Fibroblast of lung (primary cell): ENCODE data around the gene SLC37A1.

Experiments
- CTCF ChIP-seq, 2 donors: IDR thresholded peaks in 1 of 2; conservative IDR thresholded peaks in 1 of 2; 1 replicate in 1 of 2; 2 replicates in 1 of 2; pipeline ENCODE4 v1.5.1; 2011 to 2012; ENCODE audit warnings: low read length in 2 of 2, control low read depth in 1 of 2, inconsistent platforms in 1 of 2, low read depth in 1 of 2, mild to moderate bottlenecking in 1 of 2
- EZH2 ChIP-seq: IDR thresholded peaks from 2 replicates; pipeline ENCODE4 v1.5.1; 2012; ENCODE audit warnings: low read length, control low read depth, mild to moderate bottlenecking; ENCODE audit errors: missing control alignments

GRCh38 chr21:42534421-42535378 is 21.0 kb downstream of the SLC37A1 start:
- TF ChIP-seq CTCF (conservative IDR thresholded peaks at IDR 0.05 in 1 of 2, IDR thresholded peaks at IDR 0.05 in 1 of 2; ENCODE audit: low read depth in 1 of 2, low read length in 2 of 2) (no peak), EZH2 (no peak)
